GM18502 (cell line): Measurements from ENCODE around the gene DNAH11.

Experiments used
- ATAC-seq: cut with Tn5 transposase; IDR thresholded peaks from one replicate; pipeline ENCODE4 v1.9.1; 2021; ENCODE audit warnings: mild to moderate bottlenecking; ENCODE audit not compliant: unreplicated experiment, poor library complexity

The DNAH11 gene

GRCh38 chr7:21946222-21946709 is 403.4 kb downstream of the DNAH11 start:
- no peak for ATAC-seq

- no peak for ATAC-seq
Observed at GRCh38 chr7:21947056-21947455, 404.2 kb downstream of the DNAH11 start.

GRCh38 chr7:21947946-21948345 is 405.1 kb downstream of the DNAH11 start:
- no peak for ATAC-seq

- ATAC-seq: no peak
Observed at GRCh38 chr7:21948364-21948763, 405.5 kb downstream of the DNAH11 start.

- ATAC-seq: no peak
Observed at GRCh38 chr7:21948887-21949540, 406.2 kb downstream of the DNAH11 start.
